Stimulated activated CD4-positive, alpha-beta T cell treated with anti-CD3 and anti-CD28 coated beads, Interleukin-1b, Interleukin-23, amount 100 ng/mL, for 1 hour (primary cell): ENCODE measurements around the gene HEXD.

Experiments used
- DNase-seq, 2 donors: peaks; one replicate each; pipeline ENCODE4 v3.0.0-alpha.2; 2020; ENCODE audit warnings: low read depth in 2 of 2

Gene HEXD

DNA sequence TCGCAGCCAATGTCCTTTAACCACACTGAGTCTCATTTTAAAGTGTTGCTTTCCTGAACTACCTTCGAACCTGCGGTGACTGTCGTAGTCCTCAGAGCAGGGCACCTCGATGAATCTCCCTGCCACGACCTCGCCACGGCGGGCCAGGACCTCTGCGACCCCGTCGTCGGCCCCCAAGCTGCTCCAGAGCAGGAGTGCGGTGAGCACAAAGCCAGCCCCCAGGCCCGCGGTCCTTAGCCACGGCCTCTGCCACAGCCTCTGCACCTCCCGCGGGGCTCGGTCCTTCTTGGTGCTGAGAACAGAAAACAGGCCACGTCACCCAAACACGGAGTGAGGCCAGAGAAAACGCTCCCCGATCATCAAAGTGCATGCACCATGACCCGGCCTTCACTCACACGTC, 2.8 kb upstream of the HEXD start:
- no peak for DNase-seq

DNA sequence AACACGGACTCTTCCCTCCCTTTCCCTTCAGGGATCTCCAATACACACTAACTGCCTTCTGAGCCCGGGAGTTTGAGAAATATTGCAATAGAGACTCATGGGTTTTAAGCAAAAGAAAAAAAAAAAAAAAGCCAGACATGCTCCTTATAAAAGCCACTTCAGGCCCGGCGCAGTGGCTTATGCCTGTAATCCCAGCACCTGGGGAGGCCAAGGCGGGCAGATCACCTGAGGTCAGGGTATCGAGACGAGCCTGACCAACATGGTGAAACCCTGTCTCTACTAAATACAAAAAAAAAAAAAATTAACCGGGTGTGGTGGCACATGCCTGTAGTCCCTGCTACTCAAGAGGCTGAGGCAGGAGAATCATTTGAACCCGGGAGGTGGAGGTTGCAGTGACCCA, 2.4 kb upstream of the HEXD start:
- no peak for DNase-seq

- DNase-seq: no peak
These were observed 1.9 kb upstream of the HEXD start for GRCh38 chr17:82416264-82416663.

DNA sequence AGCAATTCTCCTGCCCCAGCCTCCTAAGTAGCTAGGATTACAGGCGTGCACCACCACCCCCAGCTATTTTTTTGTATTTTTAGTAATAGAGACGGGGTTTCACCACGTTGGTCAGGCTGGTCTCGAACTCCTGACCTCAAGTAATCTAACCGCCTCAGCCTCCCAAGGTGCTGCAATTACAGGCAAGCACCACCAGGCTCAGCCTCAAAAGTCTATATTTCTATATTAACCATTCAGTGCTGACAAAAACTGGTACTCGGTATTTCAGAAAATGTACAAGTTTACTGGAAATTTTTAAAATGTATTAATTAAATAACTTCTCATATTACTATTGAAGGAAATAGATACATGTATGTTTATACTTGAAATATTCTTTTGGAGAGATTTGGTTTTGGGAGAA, 1.4 kb upstream of the HEXD start:
- no peak for DNase-seq

- DNase-seq: no peak
These were observed 1.4 kb downstream of the HEXD start for GRCh38 chr17:82419540-82419939.

- peak in 1 of 2 donors; percentile 28 for DNase-seq
These were observed 6.1 kb downstream of the HEXD start for GRCh38 chr17:82424001-82424862.

- DNase-seq: no peak
These were observed 6.7 kb downstream of the HEXD start for GRCh38 chr17:82424863-82425159.

- no peak for DNase-seq
These were observed 10.4 kb downstream of the HEXD start for GRCh38 chr17:82428546-82428945.

- no peak for DNase-seq
These were observed 11.7 kb downstream of the HEXD start for GRCh38 chr17:82429824-82430223.

GRCh38 chr17:82432017-82432416, 13.9 kb downstream of the HEXD start:
- no peak for DNase-seq

DNA sequence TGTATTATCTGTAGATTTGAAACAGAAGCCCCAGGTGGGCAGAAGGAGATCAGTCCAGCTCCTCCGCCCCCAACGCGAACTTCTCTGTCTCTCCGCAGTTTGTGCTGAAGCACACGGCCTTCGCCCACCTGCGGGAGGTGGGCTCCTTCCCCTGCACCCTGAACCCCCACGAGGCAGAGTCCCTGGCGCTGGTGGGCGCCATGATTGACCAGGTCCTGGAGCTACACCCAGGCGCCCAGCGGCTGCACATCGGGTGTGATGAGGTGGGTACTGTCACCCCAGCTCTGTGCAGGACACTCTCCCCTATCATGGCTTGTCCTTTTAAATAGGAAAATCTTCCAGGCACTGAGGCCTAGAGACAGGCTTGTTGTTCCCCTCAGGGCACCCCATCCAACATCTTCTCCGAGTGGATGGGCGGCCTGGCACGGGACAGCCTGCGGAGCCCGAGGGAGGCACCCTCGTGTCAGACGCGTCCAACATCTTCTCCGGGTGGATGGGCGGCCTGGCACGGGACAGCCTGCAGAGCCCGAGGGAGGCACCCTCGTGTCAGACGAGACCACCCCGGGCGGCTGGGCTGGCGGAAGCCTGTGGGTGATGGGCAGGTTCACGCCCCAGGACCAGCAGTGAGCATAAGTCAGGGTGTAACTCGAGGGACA, 15.5 kb downstream of the HEXD start:
- no peak for DNase-seq

DNA sequence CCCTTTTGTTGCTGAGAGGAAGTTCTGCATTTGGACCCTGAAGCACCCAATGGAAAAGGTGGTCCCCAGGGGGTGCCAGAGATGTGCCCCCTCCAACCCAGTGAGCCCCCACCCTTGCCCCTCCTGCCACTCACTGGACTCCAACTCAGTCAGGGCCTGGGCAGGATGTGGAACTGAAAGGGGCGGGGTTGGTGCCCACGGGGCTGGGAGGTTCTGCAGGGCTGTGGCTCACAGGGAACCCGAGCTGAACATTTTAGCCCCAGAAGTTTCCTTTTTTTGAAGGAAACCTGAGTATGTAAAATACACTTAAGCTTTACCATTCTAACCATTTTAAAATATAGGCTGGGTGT, 16.0 kb downstream of the HEXD start:
- DNase-seq: no peak

GRCh38 chr17:82435103-82435502, 17.0 kb downstream of the HEXD start:
- DNase-seq: no peak

GRCh38 chr17:82435601-82436583, 17.7 kb downstream of the HEXD start:
- DNase-seq: no peak

GRCh38 chr17:82436601-82437324, 18.6 kb downstream of the HEXD start:
- no peak for DNase-seq

DNA sequence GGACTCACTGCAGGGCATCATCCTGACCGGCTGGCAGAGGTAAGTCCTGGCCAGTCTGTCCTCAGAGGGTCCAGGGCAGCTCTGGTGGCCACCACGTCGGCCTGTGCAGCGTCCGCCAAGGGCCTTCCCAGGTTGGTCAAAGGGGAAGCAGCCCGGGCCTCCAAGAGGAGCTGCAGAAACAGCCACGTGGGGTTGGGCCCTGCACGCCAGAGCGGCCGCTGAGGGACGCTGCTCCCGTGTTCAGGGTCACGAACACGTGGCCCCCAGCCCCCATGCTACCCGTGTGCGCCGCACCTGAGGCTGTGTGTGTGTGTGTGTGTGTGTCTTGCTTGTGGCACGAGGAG, 19.1 kb downstream of the HEXD start:
- DNase-seq: no peak

DNA sequence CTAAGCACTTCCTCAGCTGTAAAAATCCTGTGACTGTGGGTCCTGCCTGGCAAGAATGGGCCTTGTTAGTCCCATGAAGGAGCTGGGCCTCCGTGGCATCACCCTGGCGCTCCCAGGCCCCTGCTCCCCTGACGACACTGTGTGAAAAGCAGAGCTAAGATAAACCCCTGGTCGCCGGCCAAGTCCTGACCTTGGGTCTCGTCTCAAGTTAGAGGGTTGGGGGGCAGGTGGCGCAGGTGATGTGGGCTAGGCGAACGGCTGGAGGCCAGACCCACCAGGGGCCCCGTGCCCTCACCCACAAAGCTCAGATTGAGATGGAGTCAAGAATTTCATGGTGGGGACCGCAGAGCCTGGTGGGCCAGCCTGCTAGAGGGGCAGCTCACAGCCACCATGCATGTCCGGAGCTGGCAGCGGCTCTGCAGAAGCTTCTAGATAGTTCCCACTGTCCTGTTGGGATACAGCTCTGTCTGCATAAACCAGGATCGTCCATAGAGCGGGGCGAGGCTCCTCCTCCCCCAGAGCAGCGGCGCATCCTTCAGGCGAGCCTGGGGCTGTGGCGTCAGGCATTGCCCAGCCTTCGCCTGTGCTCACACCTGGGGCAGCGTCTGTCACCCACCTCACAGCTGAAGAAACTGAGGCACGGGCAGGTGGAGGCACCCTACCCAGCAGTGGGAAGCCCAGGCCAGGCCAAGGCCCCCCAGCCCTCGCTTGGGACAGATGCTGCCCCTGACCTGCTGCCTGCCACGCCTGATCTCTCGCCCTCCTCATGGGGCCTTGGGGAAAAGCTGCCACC, 20.4 kb downstream of the HEXD start:
- no peak for DNase-seq

GRCh38 chr17:82439194-82439828, 21.2 kb downstream of the HEXD start:
- DNase-seq: no peak

GRCh38 chr17:82439829-82440365, 21.8 kb downstream of the HEXD start:
- DNase-seq: no peak

GRCh38 chr17:82440469-82440981, 22.4 kb downstream of the HEXD start:
- no peak for DNase-seq
